Fibroblast of skin of left quadriceps (primary cell): ENCODE measurements around the gene PPP2R3B.

Experiments
- DNase-seq, 2 experiments: peaks; one replicate each; pipeline ENCODE4 v3.0.0-alpha.2; 2013; ENCODE audit warnings: low read depth in 2 of 2

PPP2R3B gene

DNA sequence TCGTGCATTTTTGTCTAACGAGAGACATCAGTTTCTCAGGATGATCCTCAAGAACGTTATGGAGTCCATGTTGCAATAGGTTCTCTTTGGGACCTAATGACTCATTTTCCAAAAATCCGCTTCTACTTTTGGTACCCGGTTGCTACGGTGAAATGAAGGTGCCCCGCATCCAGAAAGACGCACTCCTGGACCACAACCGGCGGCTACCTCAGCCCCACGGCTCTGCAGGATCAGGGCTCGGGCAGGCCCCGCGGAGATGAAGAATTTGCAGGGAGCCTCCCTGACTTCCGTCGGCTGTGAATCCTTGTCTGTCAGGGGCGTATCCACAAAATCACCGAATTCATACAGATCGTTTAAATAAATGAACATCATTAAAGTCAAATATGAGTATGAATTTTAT is 83.7 kb downstream of the PPP2R3B start:
- DNase-seq = no peak

DNA sequence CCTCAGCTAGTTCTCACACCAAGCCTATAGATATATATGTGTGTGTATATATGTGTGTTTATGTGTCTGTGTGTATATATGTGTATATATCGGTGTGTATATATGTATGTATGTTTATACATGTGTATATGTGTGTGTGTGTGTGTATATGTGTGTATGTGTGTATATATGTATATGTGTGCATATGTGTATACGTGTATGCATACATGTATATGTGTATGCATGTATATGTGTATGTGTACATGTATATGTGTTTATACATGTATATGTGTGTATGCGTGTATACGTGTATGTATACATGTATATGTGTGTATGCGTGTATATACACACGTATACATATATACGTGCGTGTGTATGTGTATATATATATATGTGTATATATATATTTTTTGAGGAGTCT is 86.4 kb downstream of the PPP2R3B start:
- DNase-seq = no peak

DNA sequence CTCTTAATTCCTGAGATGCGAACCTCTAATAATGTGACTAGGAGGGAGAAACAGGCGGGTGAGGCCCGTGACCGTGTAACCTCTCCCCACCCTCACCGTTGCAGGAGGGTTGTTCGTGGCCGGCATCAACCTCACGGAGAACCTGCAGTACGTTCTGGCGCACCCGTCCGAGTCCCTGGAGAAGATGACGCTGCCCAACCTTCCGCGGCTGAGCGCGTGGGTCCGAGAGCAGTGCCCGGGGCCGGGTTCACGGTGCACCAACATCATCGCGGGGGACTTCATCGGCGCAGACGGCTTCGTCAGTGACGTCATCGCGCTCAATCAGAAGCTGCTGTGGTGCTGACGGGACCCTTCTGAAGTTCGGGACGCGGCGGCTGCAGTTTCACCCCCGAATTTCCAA is 87.7 kb downstream of the PPP2R3B start:
- DNase-seq = no peak

DNA sequence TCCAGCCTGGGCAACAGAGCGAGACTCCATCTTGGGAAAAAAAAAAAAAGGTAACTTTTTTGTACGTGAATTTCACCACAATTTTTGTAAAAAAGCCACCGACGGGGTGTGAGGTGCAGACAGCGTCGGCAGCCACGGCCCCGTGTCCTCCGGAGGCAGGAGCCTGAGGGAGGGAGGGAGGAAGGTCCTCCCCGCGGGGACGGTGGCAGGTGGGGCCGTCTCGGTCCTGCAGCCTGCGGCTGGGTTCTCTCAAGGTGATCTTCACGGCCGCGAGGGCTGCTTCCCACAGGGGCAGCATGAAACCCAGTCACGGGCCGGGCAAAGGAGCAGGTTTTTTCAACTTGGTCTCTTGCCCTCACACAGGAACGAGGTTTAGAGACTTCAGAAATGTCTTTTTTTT is 91.6 kb downstream of the PPP2R3B start:
- no peak for DNase-seq

DNA sequence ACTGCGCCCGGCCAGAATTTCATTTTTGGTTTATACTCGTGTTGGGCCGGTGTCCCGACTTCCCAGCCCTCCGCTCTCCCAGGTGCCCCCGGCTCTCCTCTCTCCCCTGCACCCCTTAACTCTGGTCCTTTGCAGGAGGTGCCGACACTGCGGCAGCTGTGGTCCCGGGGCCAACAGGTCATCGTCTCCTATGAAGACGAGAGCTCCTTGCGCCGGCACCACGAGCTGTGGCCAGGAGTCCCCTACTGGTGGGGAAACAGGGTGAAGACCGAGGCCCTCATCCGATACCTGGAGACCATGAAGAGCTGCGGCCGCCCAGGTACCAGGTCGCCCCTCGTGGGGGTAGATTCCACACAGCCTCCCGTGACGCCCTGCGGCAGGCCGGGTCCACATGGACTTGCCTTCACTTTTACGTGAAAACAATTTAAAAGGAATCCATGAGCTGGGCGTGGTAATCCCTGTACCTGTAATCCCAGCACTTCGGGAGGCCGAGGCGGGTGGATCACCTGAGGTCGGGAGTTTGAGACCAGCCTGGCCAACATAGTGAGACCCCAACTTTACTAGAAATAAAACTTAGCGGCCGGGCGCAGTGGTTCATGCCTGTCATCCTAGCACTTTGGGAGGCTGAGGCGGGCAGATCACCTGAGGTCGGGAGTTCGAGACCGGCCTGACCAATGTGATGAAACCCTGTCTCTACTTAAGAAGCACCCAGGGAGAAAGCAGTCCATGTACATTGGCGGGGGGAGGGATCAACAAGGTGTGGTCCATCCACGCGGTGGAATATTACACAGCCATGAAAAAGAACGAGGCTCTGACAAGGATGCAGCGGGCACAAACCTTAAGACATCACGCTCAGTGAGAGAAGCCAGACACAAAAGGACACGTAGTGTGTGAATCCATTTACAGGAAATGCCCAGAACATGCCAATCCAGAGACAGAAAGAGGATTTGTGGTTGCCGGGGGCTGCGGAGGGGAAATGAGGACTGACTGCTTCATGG is 93.5 kb downstream of the PPP2R3B start:
- DNase-seq = no peak

DNA sequence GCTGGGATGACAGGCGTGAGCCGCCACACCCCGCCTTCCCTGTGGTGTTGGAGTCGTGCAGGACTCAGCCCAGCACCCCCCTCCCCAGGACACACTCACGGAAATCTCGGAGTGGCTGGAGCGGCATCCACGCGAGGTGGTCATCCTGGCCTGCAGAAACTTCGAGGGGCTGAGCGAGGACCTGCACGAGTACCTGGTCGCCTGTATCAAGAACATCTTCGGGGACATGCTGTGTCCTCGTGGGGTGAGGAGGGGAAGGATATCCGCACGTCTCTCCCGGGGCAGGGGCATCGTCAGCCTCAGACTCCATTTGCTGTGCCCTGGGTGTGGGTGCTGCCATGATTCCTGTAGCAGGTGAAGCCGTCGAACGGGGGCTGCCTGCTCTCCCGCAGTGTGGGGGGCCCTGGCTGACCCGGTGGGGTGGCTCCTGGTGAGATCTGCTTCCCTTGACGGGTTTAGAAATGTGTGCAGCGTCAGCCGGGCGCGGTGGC is 95.3 kb downstream of the PPP2R3B start:
- DNase-seq = no peak

DNA sequence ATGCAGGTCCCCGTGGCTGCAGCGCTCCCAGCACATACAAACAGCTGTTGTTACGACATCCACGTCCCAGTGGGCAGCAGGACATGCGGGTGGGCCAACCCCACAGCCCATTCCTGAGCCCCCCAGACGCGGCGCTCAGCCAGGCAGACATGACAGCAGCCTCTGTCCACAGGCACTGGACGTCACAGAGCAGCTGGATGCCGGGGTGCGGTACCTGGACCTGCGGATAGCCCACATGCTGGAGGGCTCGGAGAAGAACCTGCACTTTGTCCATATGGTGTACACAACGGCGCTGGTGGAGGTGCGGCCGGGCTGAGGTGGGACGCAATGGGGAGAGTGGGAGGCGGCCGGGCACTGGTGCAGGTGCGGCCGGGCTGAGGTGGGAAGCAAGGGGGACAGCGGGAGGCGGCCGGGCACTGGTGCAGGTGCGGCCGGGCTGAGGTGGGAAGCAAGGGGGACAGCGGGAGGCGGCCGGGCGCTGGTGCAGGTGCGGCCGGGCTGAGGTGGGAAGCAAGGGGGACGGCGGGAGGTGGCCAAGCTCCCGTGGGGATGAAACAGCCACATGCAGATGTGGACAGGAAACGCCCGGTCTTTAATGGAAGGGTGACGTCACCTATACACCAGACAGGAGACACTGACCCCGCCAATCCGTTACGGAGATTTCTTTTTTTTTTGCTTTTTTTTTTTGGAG is 96.1 kb downstream of the PPP2R3B start:
- no peak for DNase-seq

DNA sequence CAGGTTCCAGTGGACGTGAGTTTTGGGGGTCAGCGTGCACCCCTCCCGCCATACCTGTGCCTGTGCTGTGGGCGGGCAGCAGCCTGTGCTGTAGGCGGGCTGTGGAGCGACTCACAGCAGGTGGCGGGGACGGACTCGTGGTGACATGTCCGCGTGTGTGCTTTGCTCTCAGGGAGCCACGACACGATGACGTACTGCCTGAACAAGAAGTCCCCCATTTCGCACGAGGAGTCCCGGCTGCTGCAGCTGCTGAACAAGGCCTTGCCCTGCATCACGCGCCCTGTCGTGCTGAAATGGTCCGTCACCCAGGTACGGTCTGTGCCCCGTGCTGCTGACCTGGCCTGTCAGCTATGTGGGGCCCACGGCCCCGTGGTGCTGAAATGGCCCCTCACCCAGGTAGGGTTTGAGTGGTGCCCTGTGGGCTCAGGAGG is 98.1 kb downstream of the PPP2R3B start:
- no peak for DNase-seq

DNA sequence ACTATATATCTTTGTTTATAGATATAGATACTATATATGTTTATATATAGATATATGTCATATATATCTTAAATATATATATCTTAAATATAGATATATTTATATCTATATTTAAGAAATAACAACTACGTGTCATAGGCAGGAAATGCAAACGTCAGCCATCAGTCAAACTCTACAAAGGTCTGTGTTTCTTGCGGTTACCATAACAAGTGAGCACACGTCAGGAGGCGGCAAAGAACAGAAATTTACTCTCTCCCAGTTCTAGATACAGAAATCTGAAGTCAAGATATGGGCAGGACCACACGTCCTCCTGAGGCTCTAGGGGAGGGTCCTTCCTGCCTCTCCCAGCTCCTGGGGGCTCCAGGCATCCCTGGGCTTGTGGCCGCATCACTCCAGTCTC is 99.0 kb downstream of the PPP2R3B start:
- no peak for DNase-seq

DNA sequence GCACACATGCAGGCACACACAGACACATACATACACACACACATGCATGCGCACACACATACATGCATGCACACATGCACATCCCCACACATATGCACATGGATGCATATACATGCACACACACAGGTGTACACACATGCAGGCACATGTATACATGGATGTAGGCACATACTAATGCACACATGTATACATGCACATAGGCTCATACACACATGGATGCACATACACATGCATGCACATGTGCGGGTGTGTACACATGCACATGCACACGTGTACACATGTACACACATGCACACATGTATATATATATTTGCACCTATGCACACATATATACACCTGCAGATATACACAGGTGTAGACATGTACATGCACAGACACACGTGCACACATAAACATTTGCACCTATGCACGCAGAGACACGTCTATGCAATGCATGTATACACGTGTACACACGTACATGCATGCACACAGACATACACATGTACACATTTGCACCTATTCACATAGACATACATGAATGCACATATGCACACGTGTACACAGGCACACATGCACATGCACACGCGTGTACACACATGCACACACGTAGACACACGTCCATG is 101.5 kb downstream of the PPP2R3B start:
- DNase-seq = no peak
